ENCODE results near the gene DNAJC11. TPM values are rescaled to one million over a fixed set of nuclear protein-coding genes. Genes with fewer than 3 reads are reported as not detected.
"Not testable (repeated sequence)": the region's sequence is repeated elsewhere in the genome, so short reads cannot be mapped to it uniquely, and the experiment has no call there.

The DNAJC11 gene
- polyA plus RNA-seq (ENCODE audit: insufficient read length in 3 of 3), result 10 to 100 TPM; 61.0 to 74.3 (median 67.2) TPM
- long read RNA-seq, donor 1, transcript DNAJC11-211 (5 exons, 613 nt), result major isoform, 5 of 14 reads
- long read RNA-seq, donor 1, partial matches to known transcripts, result 6 of 14 reads
- long read RNA-seq, donor 1, other reads (novel, unspliced or antisense), result 0 of 14 reads
- long read RNA-seq, donor 2, transcript DNAJC11-202 (16 exons, 3,311 nt), result major isoform, 6 of 20 reads
- long read RNA-seq, donor 2, partial matches to known transcripts, result 10 of 20 reads
- long read RNA-seq, donor 2, other reads (novel, unspliced or antisense), result 0 of 20 reads
- long read RNA-seq, donor 3, transcript DNAJC11-211 (5 exons, 613 nt), result minor isoform, 9 of 20 reads
- long read RNA-seq, donor 3, transcript DNAJC11-202 (16 exons, 3,311 nt), result major isoform, 11 of 20 reads
- long read RNA-seq, donor 3, partial matches to known transcripts, result 0 of 20 reads
- long read RNA-seq, donor 3, other reads (novel, unspliced or antisense), result 0 of 20 reads
- long read RNA-seq, donor 4, transcript DNAJC11-211 (5 exons, 613 nt), result minor isoform, 6 of 15 reads
- long read RNA-seq, donor 4, transcript DNAJC11-202 (16 exons, 3,311 nt), result major isoform, 9 of 15 reads
- long read RNA-seq, donor 4, partial matches to known transcripts, result 0 of 15 reads
- long read RNA-seq, donor 4, other reads (novel, unspliced or antisense), result 0 of 15 reads
- long read RNA-seq, donor 5, result 0 reads
- long read RNA-seq, donor 6, transcript DNAJC11-211 (5 exons, 613 nt), result minor isoform, 5 of 25 reads
- long read RNA-seq, donor 6, transcript DNAJC11-202 (16 exons, 3,311 nt), result major isoform, 7 of 25 reads
- long read RNA-seq, donor 6, partial matches to known transcripts, result 12 of 25 reads
- long read RNA-seq, donor 6, other reads (novel, unspliced or antisense), result 0 of 25 reads
- long read RNA-seq, donor 7, transcript DNAJC11-202 (16 exons, 3,311 nt), result major isoform, 7 of 13 reads
- long read RNA-seq, donor 7, transcript DNAJC11-211 (5 exons, 613 nt), result minor isoform, 6 of 13 reads
- long read RNA-seq, donor 7, partial matches to known transcripts, result 0 of 13 reads
- long read RNA-seq, donor 7, other reads (novel, unspliced or antisense), result 0 of 13 reads
- long read RNA-seq, donor 8, transcript DNAJC11-211 (5 exons, 613 nt), result minor isoform, 12 of 25 reads
- long read RNA-seq, donor 8, transcript DNAJC11-202 (16 exons, 3,311 nt), result major isoform, 13 of 25 reads
- long read RNA-seq, donor 8, partial matches to known transcripts, result 0 of 25 reads
- long read RNA-seq, donor 8, other reads (novel, unspliced or antisense), result 0 of 25 reads
- long read RNA-seq, donor 9, transcript DNAJC11-211 (5 exons, 613 nt), result major isoform, 5 of 9 reads
- long read RNA-seq, donor 9, partial matches to known transcripts, result 0 of 9 reads
- long read RNA-seq, donor 9, other reads (novel, unspliced or antisense), result 0 of 9 reads
- long read RNA-seq, donor 10, transcript DNAJC11-202 (16 exons, 3,311 nt), result major isoform, 10 of 15 reads
- long read RNA-seq, donor 10, transcript DNAJC11-211 (5 exons, 613 nt), result minor isoform, 5 of 15 reads
- long read RNA-seq, donor 10, partial matches to known transcripts, result 0 of 15 reads
- long read RNA-seq, donor 10, other reads (novel, unspliced or antisense), result 0 of 15 reads
- long read RNA-seq, donor 11, transcript DNAJC11-202 (16 exons, 3,311 nt), result major isoform, 8 of 14 reads
- long read RNA-seq, donor 11, transcript DNAJC11-211 (5 exons, 613 nt), result minor isoform, 6 of 14 reads
- long read RNA-seq, donor 11, partial matches to known transcripts, result 0 of 14 reads
- long read RNA-seq, donor 11, other reads (novel, unspliced or antisense), result 0 of 14 reads
- long read RNA-seq, donor 12, transcript DNAJC11-202 (16 exons, 3,311 nt), result major isoform, 5 of 9 reads
- long read RNA-seq, donor 12, partial matches to known transcripts, result 0 of 9 reads
- long read RNA-seq, donor 12, other reads (novel, unspliced or antisense), result 0 of 9 reads
- long read RNA-seq, donor 13, transcript DNAJC11-211 (5 exons, 613 nt), result major isoform, 13 of 31 reads
- long read RNA-seq, donor 13, transcript DNAJC11-202 (16 exons, 3,311 nt), result minor isoform, 12 of 31 reads
- long read RNA-seq, donor 13, partial matches to known transcripts, result 6 of 31 reads
- long read RNA-seq, donor 13, other reads (novel, unspliced or antisense), result 0 of 31 reads
- long read RNA-seq, donor 14, transcript DNAJC11-202 (16 exons, 3,311 nt), result major isoform, 7 of 10 reads
- long read RNA-seq, donor 14, partial matches to known transcripts, result 0 of 10 reads
- long read RNA-seq, donor 14, other reads (novel, unspliced or antisense), result 0 of 10 reads
- long read RNA-seq, donor 15, transcript DNAJC11-202 (16 exons, 3,311 nt), result major isoform, 8 of 11 reads
- long read RNA-seq, donor 15, partial matches to known transcripts, result 0 of 11 reads
- long read RNA-seq, donor 15, other reads (novel, unspliced or antisense), result 0 of 11 reads
- long read RNA-seq, donor 16, transcript DNAJC11-211 (5 exons, 613 nt), result minor isoform, 18 of 69 reads
- long read RNA-seq, donor 16, transcript DNAJC11-202 (16 exons, 3,311 nt), result major isoform, 27 of 69 reads
- long read RNA-seq, donor 16, partial matches to known transcripts, result 23 of 69 reads
- long read RNA-seq, donor 16, other reads (novel, unspliced or antisense), result 0 of 69 reads

- peak; percentile 68 to 86 (median 82) for DNase-seq (ENCODE audit: extremely low read depth in 1 of 11, low read depth in 9 of 11, low spot score in 4 of 11)
Observed at GRCh38 chr1:6701437-6702153, at the start of gene DNAJC11. DNAJC11 (minus strand) TSS chr1:6701816; CDS start chr1:6701800, 16 bp downstream.

GRCh38 chr1:6750490-6750889 lies 48.9 kb upstream of the DNAJC11 start:
- DNase-seq (ENCODE audit: extremely low read depth in 1 of 11, low read depth in 9 of 11, low spot score in 4 of 11), result no peak

- no peak for DNase-seq (ENCODE audit: extremely low read depth in 1 of 11, low read depth in 9 of 11, low spot score in 4 of 11)
Observed at GRCh38 chr1:6747674-6748073, 46.1 kb upstream of the DNAJC11 start.

GRCh38 chr1:6745073-6745472 lies 43.5 kb upstream of the DNAJC11 start:
- no peak for DNase-seq (ENCODE audit: extremely low read depth in 1 of 11, low read depth in 9 of 11, low spot score in 4 of 11)

- no peak for DNase-seq (ENCODE audit: extremely low read depth in 1 of 11, low read depth in 9 of 11, low spot score in 4 of 11)
Observed at GRCh38 chr1:6743189-6744101, 41.8 kb upstream of the DNAJC11 start.

- DNase-seq (ENCODE audit: extremely low read depth in 1 of 11, low read depth in 9 of 11, low spot score in 4 of 11), result not testable (repeated sequence)
Observed at GRCh38 chr1:6742676-6743188, 41.1 kb upstream of the DNAJC11 start.

GRCh38 chr1:6738987-6739676 lies 37.5 kb upstream of the DNAJC11 start:
- no peak for DNase-seq (ENCODE audit: extremely low read depth in 1 of 11, low read depth in 9 of 11, low spot score in 4 of 11)

GRCh38 chr1:6732942-6733341 lies 31.3 kb upstream of the DNAJC11 start:
- DNase-seq (ENCODE audit: extremely low read depth in 1 of 11, low read depth in 9 of 11, low spot score in 4 of 11), result no peak

GRCh38 chr1:6731905-6732304 lies 30.3 kb upstream of the DNAJC11 start:
- DNase-seq (ENCODE audit: extremely low read depth in 1 of 11, low read depth in 9 of 11, low spot score in 4 of 11), result no peak

- no peak for DNase-seq (ENCODE audit: extremely low read depth in 1 of 11, low read depth in 9 of 11, low spot score in 4 of 11)
Observed at GRCh38 chr1:6730880-6731279, 29.3 kb upstream of the DNAJC11 start.

GRCh38 chr1:6730473-6730872 lies 28.9 kb upstream of the DNAJC11 start:
- no peak for DNase-seq (ENCODE audit: extremely low read depth in 1 of 11, low read depth in 9 of 11, low spot score in 4 of 11)

GRCh38 chr1:6727535-6727934 lies 25.9 kb upstream of the DNAJC11 start:
- peak in 1 of 11 donors; percentile 38 for DNase-seq (ENCODE audit: extremely low read depth in 1 of 11, low read depth in 9 of 11, low spot score in 4 of 11)

- DNase-seq (ENCODE audit: extremely low read depth in 1 of 11, low read depth in 9 of 11, low spot score in 4 of 11), result no peak
Observed at GRCh38 chr1:6726253-6726652, 24.6 kb upstream of the DNAJC11 start.

- peak in 1 of 11 donors; percentile 42 for DNase-seq (ENCODE audit: extremely low read depth in 1 of 11, low read depth in 9 of 11, low spot score in 4 of 11)
Observed at GRCh38 chr1:6724517-6725141, 23.0 kb upstream of the DNAJC11 start.
